ENCODE data around the gene ERCC8. TPM values are rescaled to one million over a fixed set of nuclear protein-coding genes. Genes with fewer than 3 reads are reported as not detected.

The ERCC8 gene
- total and polyA plus RNA-seq, 2 of the 13 experiments (the other 11 are each of a cell fraction or from before 2014, with no cell fraction given) = 24.4 to 35.2 TPM

GRCh38 chr5:60944904-60945812, at the start of gene ERCC8, which contains the start of gene NDUFAF2 (continued):
- TF ChIP-seq HBP1 (CRISPR knock-in tag; IDR thresholded peaks at IDR 0.05; ENCODE audit: low read depth) (peak; percentile 83), FOXK1 (CRISPR knock-in tag; IDR thresholded peaks at IDR 0.05; ENCODE audit: borderline replicate concordance, low read depth) (no peak; the same call in 1 of the 2 replicates), ATF4 (CRISPR knock-in tag; IDR thresholded peaks at IDR 0.05) (no peak), CREBL2 (CRISPR knock-in tag; IDR thresholded peaks at IDR 0.05; ENCODE audit: borderline replicate concordance) (0 out of 2 replicates have a peak, but pooled peaks have one; percentile 52), NCOA1 (CRISPR knock-in tag; IDR thresholded peaks at IDR 0.05) (no peak), ZNF317 (CRISPR knock-in tag; IDR thresholded peaks at IDR 0.05) (peak; percentile 18; the same call in 1 of the 2 replicates), ZC3H4 (CRISPR knock-in tag; IDR thresholded peaks at IDR 0.05; ENCODE audit: borderline replicate concordance) (no peak), SKI (IDR thresholded peaks at IDR 0.05; ENCODE audit: partially characterized antibody) (peak; percentile 18), FIP1L1 (IDR thresholded peaks at IDR 0.05; ENCODE audit: borderline replicate concordance, insufficient read depth, low read depth, low read length) (no peak), ZNF879 (CRISPR knock-in tag; IDR thresholded peaks at IDR 0.05) (no peak), FUBP1 (CRISPR knock-in tag; IDR thresholded peaks at IDR 0.05; ENCODE audit: borderline replicate concordance) (no peak), ZNF777 (CRISPR knock-in tag; IDR thresholded peaks at IDR 0.05) (peak; percentile 74; the same call in 1 of the 2 replicates), KDM5A (IDR thresholded peaks at IDR 0.05; ENCODE audit: borderline replicate concordance, low read length) (peak; percentile 88), NFKB2 (CRISPR knock-in tag; IDR thresholded peaks at IDR 0.05; ENCODE audit: borderline replicate concordance) (no peak; the same call in 1 of the 2 replicates), SOX6 (IDR thresholded peaks at IDR 0.05) (no peak), SOX6 (CRISPR knock-in tag; IDR thresholded peaks at IDR 0.05) (no peak), FOXA1 (IDR thresholded peaks at IDR 0.05) (no peak), FOXA1 (CRISPR knock-in tag; IDR thresholded peaks at IDR 0.05) (no peak), MED1 (CRISPR knock-in tag; IDR thresholded peaks at IDR 0.05) (peak; percentile 34), HHEX (CRISPR knock-in tag; IDR thresholded peaks at IDR 0.05) (no peak), ZMYM4 (CRISPR knock-in tag; IDR thresholded peaks at IDR 0.05) (peak; percentile 86), RFX3 (CRISPR knock-in tag; IDR thresholded peaks at IDR 0.05) (no peak), ZNF776 (CRISPR knock-in tag; IDR thresholded peaks at IDR 0.05) (no peak), ZNF710 (CRISPR knock-in tag; IDR thresholded peaks at IDR 0.05; ENCODE audit: borderline replicate concordance) (no peak)
